Activated T-cell treated with anti-CD3 and anti-CD28 coated beads, Interleukin-2, amount 50 U/mL, for 72 hours (primary cell): ENCODE data around the gene CDHR3. TPM values are rescaled to one million over a fixed set of nuclear protein-coding genes. Genes with fewer than 3 reads are reported as not detected.
A peak's percentile ranks its signal among the peaks of the same experiment; 100 is the strongest.

Experiments
- ATAC-seq, 2 donors: fragments of 150-1000 bp; cut with Tn5 transposase; replicated peaks in 1 of 2; 2 replicates each; pipeline ENCODE4 v1.10.0; 2021; ENCODE audit warnings: moderate library complexity in 2 of 2, mild to moderate bottlenecking in 1 of 2
- DNase-seq, 2 donors: peaks; one replicate each; pipeline ENCODE4 v3.0.0; 2021 to 2022; ENCODE audit warnings: mixed read lengths in 1 of 2
- H3K27ac Mint-ChIP-seq: one replicate; pipeline ENCODE4 v1.8.0; 2022; ENCODE audit warnings: mild to moderate bottlenecking, moderate library complexity, mixed read lengths
- H3K27me3 Mint-ChIP-seq: one replicate; pipeline ENCODE4 v1.8.0; 2022; ENCODE audit warnings: low read depth, mixed read lengths
- H3K36me3 Mint-ChIP-seq, 2 donors: one replicate each; pipeline ENCODE4 v1.8.0; 2022; ENCODE audit warnings: mixed read lengths in 2 of 2, mild to moderate bottlenecking in 1 of 2; ENCODE audit not compliant: insufficient read depth in 2 of 2
- H3K4me1 Mint-ChIP-seq: one replicate; pipeline ENCODE4 v1.8.0; 2022; ENCODE audit warnings: low read depth, mixed read lengths
- H3K4me3 Mint-ChIP-seq, 2 donors: one replicate each; pipeline ENCODE4 v1.8.0; 2022; ENCODE audit warnings: mild to moderate bottlenecking in 2 of 2, mixed read lengths in 2 of 2, moderate library complexity in 2 of 2
- H3K9me3 Mint-ChIP-seq, 2 donors: one replicate each; pipeline ENCODE4 v1.8.0; 2022; ENCODE audit warnings: mixed read lengths in 2 of 2
- total RNA-seq, 2 donors: library from RNA; stranded (reverse); gene quantifications; one replicate each; pipeline ENCODE4 v1.2.3, GENCODE V29; 2022

CDHR3 gene
- total RNA-seq, 2 donors from 2014 or later = 0.51 to 0.79 TPM

DNA sequence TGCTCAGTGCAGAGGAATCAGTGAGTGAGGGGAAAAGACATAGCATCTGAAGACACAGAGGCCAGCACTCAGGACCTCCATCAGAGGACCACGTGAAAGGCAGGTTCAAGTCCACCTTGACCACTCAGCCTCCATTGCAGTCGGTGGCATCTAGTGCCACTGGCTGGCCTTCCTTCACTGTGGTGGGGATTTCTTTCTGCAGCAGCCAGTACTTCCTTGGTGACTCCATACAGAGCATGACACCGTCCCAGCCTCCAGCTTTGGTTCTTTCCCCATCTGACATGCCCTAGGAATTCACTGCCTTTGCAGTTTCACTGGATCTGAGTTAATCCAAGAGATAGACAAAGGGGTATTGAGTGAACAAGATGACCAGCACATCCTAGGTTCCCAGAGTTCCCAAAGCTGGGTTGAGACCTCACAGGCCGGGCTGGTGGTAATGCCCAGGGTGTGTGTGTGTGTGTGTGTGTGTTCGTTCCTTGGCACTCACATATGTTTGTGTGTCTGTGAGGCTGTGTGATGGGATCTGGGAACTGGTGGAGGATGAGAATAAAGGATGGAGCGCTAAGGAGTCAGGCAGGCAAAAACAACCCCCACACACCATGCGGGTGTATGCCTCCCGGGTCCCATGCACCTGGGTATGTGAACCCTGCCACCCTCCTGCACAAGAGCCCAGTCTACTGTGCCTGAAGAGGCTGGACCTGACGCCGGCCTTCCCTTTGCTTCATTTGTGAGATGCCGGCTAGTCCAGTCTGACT, 91.3 kb downstream of the CDHR3 start:
- H3K4me3 Mint-ChIP-seq = no peak overlapping the region

DNA sequence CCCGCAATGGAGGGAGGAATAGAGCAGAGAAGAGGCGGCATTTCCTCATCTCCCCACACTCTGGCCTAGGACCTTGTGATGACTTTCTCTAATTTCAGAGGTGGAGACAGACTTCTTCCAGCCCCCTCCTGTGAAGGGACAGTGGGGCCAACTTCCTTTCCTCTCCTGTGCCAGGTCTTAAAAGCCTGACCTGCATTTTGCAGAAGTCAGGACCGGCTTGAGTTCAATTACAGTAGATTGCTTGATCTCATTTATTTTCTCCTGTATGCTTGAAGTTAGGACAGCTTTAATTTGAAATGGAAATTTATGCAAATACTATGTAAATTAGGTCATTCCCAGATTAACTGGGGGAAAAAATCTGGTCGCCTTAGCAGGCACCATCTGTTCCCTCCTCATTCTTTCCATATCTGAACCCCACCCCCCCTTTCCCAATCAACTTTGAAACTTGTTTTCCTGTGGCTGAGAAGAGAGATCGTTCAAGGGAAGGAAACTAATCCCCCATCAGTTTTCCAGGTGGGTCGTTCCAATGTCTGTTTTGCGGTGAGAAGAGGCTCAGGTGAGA, 92.0 kb downstream of the CDHR3 start:
- no peak overlapping the region for H3K4me3 Mint-ChIP-seq

More for the DNA sequence above, 91.3 kb downstream of the CDHR3 start:
- H3K36me3 Mint-ChIP-seq = no peaks in the 10 kb centered on the region
- peaks cover 19% of the 10 kb centered on the region for H3K4me1 Mint-ChIP-seq
- ATAC-seq (no peak), DNase-seq (no peak)
- H3K9me3 Mint-ChIP-seq = no peaks in the 10 kb centered on the region
- H3K27ac Mint-ChIP-seq = no peak overlapping the region
- H3K27me3 Mint-ChIP-seq = no peaks in the 10 kb centered on the region

DNA sequence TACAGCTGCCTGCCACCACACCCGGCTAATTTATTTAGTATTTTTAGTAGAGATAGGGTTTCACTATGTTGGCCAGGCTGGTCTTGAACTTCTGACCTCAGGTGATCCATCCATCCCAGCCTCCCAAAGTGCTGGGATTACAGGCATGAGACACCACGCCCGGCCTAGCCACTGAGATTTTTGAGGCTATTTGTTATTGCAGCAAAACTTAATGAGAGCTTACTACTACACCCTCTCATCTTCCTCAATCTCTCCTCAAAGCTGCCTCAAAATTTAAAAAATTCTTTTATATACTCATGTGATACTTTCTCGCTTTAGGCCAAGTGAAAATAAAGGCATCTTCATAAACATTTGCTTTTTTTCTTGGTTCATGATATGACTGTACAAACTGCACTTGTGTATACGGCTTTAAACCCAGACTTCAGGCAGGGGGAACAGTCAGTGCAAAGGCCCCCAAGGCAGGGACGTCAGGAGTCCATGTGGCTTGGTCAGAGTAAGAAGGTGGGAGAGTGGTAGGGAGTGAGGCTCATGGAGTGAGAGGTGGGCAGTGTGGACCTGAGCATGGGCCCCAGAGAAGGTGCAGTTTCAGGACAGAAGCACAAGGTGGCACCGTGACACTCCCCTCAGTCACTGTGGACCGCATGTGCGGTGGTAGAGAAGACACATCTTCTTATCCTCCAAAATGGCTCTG, 93.6 kb downstream of the CDHR3 start:
- H3K27ac Mint-ChIP-seq = no peak overlapping the region
- no peaks in the 10 kb centered on the region for H3K36me3 Mint-ChIP-seq
- ATAC-seq = peak; percentile 96 to 97
- no peaks in the 10 kb centered on the region for H3K27me3 Mint-ChIP-seq
- DNase-seq = peak; percentile 71 to 75
- H3K4me1 Mint-ChIP-seq = peaks cover 19% of the 10 kb centered on the region
- H3K4me3 Mint-ChIP-seq = no peak overlapping the region
- H3K9me3 Mint-ChIP-seq = no peaks in the 10 kb centered on the region

More for the DNA sequence above, 92.0 kb downstream of the CDHR3 start:
- Mint-ChIP-seq H3K27me3 (no peaks in the 10 kb centered on the region), H3K27ac (no peak overlapping the region), H3K4me1 (peaks cover 19% of the 10 kb centered on the region), H3K36me3 (no peaks in the 10 kb centered on the region), H3K9me3 (no peaks in the 10 kb centered on the region)
- DNase-seq = no peak
- no peak for ATAC-seq

DNA sequence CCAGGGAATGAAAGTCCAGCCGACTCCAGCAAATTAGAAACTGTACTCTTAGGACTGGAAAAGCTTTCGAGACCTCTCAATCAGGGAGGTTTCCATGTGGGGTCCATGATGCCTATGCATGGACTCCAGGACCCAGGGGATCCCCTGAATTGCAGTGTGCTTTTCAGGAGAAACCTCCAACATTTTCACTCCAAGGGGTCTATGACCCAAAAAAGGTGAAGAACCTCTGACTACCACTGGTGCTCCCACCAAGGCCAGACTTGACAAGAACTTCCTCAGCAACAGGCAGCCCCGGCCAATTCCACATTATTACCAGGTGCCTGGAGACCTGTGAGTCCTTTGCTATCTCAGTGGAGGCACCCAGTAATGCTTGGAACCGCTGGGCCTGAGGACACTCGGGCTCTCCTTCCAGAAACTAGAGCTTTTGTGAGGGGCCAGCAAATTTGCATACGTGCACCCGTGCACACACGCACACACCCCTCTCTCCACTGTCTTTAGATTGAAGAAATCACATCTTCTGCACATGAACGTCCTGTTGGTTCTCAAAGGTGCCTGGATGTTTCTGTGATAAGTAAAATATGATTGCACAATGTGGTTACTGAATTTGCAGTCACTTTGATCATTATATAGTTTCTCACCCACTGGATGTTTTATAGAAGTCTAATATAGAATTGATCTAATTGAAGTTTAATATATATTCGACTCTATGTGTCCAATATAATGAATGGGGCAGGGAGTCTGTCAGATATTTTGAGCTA, 94.3 kb downstream of the CDHR3 start:
- Mint-ChIP-seq H3K4me1 (peaks cover 25% of the 10 kb centered on the region), H3K27ac (no peak overlapping the region), H3K9me3 (no peaks in the 10 kb centered on the region), H3K36me3 (no peaks in the 10 kb centered on the region), H3K27me3 (no peaks in the 10 kb centered on the region), H3K4me3 (peak overlapping the region in 1 of 2 donors; percentile 27)
- DNase-seq = no peak
- ATAC-seq = peak; percentile 15 to 23

DNA sequence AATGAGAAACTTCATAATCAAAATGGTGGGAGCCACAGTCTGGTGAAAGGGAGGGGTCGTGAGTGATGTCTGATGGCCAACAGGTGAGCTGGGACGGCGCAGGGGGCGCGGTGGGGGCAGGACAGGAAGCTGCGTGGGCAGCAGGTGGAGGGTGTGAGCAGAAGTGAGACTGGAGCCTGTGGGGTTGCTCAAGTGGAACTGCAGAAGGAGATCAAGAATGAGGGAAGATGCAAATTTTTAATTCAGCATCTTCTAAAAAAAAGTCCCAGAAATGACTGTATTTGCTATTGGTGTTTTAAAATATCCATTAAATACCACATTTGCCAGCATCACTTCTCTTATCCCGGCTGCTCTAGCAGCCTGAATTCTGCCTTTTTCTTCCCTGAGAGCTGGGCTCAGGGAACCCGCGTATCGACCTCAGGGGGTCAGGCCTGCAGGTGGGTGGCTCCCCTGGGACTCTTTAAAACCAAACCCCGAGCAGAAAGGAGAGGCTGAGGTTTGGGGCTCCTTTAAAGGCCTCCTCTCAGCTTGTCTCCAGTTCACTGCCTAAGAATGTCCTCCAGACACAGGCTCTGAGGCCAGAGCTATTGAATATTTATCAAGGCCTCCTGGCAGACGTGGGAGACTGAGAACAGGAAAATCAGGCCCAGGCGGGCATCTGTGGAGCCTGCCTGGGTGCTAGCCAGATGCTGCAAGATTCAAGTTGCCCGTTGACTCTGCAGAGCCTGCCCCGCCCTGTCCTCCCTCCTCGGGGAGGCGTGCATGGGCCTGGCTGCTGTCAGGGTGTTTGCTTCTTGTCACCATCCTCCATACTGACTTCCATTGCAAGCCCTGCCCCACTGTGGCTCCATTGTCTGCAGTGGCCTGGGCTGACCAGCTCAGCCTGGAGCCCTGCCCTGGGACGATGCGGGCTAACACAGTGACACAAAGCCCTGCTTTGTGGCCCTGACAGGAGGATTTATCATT, 95.2 kb downstream of the CDHR3 start:
- Mint-ChIP-seq H3K4me1 (peaks cover 33% of the 10 kb centered on the region), H3K36me3 (no peaks in the 10 kb centered on the region), H3K27ac (no peak overlapping the region), H3K27me3 (no peaks in the 10 kb centered on the region), H3K4me3 (peak overlapping the region in 1 of 2 donors; percentile 27), H3K9me3 (no peaks in the 10 kb centered on the region)
- peak in 1 of 2 donors; percentile 31 for DNase-seq
- ATAC-seq = no peak

DNA sequence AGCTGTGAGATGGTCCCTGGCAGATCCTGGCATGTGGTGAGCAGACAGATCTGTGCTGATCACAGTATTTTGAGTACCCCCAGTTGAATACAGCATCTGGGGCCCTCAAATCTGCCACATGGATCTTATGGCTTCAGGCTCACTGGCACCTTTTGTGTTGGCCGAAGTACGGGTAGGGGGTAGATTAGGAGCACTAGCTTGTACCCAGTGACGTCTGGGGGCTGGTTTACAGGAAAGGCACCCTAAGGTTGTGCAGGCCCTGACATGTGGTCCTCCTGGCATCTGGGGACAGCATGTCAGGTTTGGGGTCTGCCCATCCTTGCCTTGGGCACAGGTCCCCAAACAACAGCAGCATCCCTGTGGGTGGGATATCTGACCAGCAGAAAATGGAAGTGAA, 95.9 kb downstream of the CDHR3 start:
- no peak for ATAC-seq
- Mint-ChIP-seq H3K4me3 (no peak overlapping the region), H3K27me3 (no peaks in the 10 kb centered on the region), H3K27ac (no peak overlapping the region), H3K4me1 (peaks cover 37% of the 10 kb centered on the region), H3K36me3 (no peaks in the 10 kb centered on the region), H3K9me3 (no peaks in the 10 kb centered on the region)
- no peak for DNase-seq

DNA sequence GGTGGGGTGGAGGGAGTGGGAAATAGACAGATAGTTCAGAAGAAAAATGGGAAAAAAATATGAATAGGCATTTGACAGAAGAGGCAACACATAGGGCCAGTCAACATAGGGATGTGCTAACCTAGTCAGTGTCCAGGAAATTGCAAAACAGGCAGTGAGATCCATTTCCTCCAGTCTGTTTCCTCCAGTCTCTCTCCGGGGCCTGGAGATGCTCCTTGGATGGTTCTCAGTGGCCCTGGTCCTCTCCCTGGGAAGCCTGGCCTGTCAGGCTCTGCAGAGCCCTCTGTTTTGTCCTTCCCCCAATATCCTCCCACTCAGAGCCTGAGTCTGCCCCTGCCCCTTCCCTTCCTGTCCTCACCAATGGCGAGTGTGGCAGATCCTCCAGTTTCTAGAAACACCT, 96.5 kb downstream of the CDHR3 start:
- Mint-ChIP-seq H3K27ac (no peak overlapping the region), H3K9me3 (no peaks in the 10 kb centered on the region), H3K4me3 (no peak overlapping the region), H3K27me3 (no peaks in the 10 kb centered on the region), H3K36me3 (no peaks in the 10 kb centered on the region), H3K4me1 (peaks cover 37% of the 10 kb centered on the region)
- no peak for ATAC-seq
- DNase-seq = no peak

DNA sequence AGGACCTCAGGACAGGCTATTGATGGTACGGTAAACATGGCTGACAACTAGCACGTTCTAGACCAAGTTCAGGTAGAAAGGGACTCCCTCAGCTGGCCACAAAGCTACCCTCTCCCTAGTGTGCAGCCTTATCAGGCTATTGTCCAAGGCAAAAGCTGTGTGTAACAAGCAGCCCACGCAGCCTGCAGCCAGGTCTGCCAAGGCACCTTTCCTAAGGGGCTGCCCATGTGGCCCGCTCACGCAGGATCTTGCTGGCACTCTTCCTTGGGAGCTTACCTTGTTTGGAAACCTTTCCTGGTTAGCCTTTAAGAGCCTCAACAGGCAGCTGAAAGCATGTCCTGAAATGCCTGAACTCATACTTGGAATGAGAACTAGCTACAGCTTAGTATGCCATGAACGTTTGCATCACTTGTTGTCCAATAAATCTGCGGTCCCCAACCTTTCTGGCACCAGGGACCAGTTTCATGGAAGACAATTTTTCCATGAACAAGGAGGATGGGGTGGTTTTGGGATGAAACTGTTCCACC, 97.4 kb downstream of the CDHR3 start:
- DNase-seq (no peak), ATAC-seq (no peak)
- H3K27ac Mint-ChIP-seq = no peak overlapping the region
- H3K27me3 Mint-ChIP-seq = no peaks in the 10 kb centered on the region
- H3K4me3 Mint-ChIP-seq = no peak overlapping the region
- peaks cover 37% of the 10 kb centered on the region for H3K4me1 Mint-ChIP-seq
- H3K36me3 Mint-ChIP-seq = no peaks in the 10 kb centered on the region
- no peaks in the 10 kb centered on the region for H3K9me3 Mint-ChIP-seq

DNA sequence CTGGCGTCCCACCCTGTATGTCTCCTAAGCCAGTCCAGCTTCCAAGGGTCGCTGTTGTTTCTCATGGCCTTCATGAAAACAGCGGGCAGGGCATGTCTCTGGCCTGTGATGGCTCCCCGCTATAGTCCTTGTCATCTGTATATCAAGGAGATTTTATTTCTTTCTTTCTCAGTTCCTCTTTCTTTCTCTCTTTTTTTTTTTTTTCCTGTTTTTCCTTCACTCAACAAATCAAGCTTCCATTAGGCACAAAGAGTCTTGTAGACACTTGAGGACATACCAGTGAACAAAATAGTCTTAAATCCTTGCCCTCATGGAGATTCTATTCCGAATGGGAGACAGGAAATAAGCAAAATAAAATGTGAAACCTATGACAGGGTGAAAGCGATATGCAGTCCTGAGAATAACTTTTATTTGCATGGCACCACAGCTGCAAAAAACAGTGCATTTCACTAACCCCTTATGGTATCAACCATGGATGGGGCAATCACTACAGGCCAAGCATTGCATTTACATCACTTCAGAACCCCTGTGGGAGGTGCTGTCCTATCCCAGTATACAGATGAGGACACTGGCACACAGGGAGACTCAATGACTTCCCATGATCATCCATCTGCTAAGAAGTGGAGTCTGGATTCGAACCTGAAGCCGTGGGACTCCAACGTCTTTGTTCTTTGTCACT, 98.4 kb downstream of the CDHR3 start:
- Mint-ChIP-seq H3K27me3 (no peaks in the 10 kb centered on the region), H3K27ac (no peak overlapping the region), H3K36me3 (no peaks in the 10 kb centered on the region), H3K9me3 (no peaks in the 10 kb centered on the region), H3K4me1 (peaks cover 37% of the 10 kb centered on the region), H3K4me3 (no peak overlapping the region)
- ATAC-seq = no peak
- no peak for DNase-seq

DNA sequence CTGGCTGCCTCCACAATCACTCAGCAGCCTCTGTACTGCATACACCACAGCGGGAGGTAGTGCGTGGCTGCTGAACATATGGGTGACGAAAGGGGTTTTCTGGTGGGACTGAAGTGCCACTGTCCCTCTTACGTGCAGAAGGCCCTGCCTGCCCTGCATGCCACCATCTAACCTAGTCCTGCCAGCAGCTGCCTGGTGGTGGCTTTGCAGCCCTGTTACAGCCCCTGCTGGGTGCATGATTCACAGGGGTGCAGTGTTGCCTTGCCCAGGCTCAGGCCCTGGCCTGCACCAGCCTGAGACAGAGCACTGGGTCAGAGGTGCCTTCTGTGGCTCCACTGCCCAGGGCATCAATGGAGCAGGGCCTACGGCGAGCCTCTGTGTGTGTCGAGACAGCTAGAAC, 98.9 kb downstream of the CDHR3 start:
- H3K4me3 Mint-ChIP-seq = no peak overlapping the region

DNA sequence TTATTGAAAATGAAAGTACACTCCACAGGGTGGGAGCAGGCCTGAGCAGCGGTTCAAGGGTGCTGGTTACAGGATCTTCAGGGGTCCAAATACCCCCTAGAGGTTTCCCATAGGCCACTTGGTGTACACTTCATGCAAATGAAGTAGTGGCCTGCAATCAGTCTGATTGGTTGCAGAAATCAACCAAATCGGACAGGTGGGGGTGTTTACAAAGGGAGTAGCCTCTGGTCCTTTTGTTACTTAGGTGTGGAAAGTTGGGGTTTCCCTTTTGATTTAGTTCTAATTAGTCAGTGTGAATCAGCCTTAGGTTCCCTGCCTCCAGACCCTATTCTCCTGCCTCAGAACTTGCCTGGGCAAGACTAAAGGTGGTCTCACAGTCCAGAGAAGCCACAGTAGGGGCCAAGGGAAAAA, 99.5 kb downstream of the CDHR3 start:
- Mint-ChIP-seq H3K36me3 (no peaks in the 10 kb centered on the region), H3K27ac (no peak overlapping the region), H3K4me3 (no peak overlapping the region), H3K9me3 (no peaks in the 10 kb centered on the region), H3K4me1 (peaks cover 27% of the 10 kb centered on the region), H3K27me3 (no peaks in the 10 kb centered on the region)
- ATAC-seq (peak; percentile 39 to 42), DNase-seq (no peak)

More for the DNA sequence above, 98.9 kb downstream of the CDHR3 start:
- no peaks in the 10 kb centered on the region for H3K9me3 Mint-ChIP-seq
- no peaks in the 10 kb centered on the region for H3K27me3 Mint-ChIP-seq
- no peak for DNase-seq
- H3K4me1 Mint-ChIP-seq = peaks cover 33% of the 10 kb centered on the region
- ATAC-seq = peak; percentile 32 to 48
- H3K27ac Mint-ChIP-seq = no peak overlapping the region
- H3K36me3 Mint-ChIP-seq = no peaks in the 10 kb centered on the region
